ENCODE measurements around the gene HPDL.

DNA sequence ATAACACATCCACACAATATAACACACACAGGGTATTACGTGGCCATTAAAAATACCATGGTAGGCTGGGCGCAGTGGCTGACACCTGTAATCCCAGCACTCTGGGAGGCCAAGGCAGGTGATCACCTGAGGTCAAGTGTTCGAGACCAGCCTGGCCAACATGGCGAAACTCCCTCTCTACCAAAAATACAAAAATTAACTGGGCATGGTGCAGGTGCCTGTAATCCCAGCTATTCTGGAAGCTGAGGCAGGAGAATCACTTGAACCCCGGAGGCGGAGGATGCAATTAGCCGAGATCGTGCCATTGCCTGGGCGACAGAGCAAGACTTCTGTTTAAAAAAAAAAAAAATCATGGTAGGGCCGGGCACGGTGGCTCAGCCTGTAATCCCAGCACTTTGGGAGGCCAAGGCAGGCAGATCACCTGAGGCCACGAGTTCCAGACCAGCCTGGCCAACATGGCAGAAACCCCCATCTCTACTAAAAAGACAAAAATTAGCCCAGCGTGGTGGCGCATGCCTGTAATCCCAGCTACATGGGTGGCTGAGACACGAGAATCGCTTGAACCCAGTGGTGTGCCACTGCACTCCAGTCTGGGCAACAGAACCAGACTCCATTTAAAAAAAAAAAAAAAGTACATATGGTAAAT, 24.1 kb upstream of the HPDL start:
- TF ChIP-seq, protein P1, sequence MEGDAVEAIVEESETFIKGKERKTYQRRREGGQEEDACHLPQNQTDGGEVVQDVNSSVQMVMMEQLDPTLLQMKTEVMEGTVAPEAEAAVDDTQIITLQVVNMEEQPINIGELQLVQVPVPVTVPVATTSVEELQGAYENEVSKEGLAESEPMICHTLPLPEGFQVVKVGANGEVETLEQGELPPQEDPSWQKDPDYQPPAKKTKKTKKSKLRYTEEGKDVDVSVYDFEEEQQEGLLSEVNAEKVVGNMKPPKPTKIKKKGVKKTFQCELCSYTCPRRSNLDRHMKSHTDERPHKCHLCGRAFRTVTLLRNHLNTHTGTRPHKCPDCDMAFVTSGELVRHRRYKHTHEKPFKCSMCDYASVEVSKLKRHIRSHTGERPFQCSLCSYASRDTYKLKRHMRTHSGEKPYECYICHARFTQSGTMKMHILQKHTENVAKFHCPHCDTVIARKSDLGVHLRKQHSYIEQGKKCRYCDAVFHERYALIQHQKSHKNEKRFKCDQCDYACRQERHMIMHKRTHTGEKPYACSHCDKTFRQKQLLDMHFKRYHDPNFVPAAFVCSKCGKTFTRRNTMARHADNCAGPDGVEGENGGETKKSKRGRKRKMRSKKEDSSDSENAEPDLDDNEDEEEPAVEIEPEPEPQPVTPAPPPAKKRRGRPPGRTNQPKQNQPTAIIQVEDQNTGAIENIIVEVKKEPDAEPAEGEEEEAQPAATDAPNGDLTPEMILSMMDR (IDR thresholded peaks at IDR 0.05; ENCODE audit: insufficient read depth, low read length, poor library complexity, severe bottlenecking), result no peak
- TF ChIP-seq EZH2phosphoT487 (conservative IDR thresholded peaks at IDR 0.05; ENCODE audit: low read length), result no peak

Data from SU-DHL-6 (cell line).